HG03280 (cell line): ENCODE measurements around the gene TMEM151B.
"Not testable (repeated sequence)": the region's sequence is repeated elsewhere in the genome, so short reads cannot be mapped to it uniquely, and the experiment has no call there.

ENCODE experiments used
- ATAC-seq: cut with Tn5 transposase; IDR thresholded peaks from one replicate; pipeline ENCODE4 v1.9.1; 2021; ENCODE audit warnings: mild to moderate bottlenecking, moderate library complexity; ENCODE audit not compliant: unreplicated experiment

The TMEM151B gene

DNA sequence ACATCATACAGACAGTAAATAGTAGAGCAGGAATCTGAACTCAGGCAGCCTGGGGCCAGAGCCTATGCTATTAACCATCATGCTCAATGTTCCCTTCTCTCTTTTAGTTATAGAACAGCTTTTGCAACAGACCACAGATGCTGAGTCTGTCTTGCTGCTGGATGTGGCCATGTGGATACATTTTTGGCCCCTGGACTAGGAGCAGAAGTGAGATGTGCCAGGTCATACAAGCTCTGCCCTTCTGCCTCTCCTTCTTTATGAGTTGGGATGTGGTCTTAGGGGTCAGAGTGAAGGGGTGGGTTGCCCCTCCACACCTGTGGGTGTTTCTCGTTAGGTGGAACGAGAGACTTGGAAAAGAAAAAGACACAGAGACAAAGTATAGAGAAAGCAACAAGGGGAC is 57.5 kb downstream of the TMEM151B start:
- no peak for ATAC-seq

DNA sequence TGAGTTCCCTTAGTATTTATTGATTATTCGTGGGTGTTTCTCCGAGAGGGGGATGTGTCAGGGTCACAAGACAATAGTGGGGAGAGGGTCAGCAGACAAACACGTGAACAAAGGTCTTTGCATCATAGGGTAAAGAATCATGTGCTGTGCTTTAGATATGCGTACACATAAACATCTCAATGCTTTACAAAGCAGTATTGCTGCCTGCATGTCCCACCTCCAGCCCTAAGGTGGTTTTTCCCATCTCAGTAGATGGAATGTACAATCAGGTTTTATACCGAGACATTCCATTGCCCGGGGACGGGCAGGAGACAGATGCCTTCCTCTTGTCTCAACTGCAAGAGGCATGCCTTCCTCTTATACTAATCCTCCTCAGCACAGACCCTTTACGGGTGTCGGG is 58.0 kb downstream of the TMEM151B start:
- not testable (repeated sequence) for ATAC-seq

DNA sequence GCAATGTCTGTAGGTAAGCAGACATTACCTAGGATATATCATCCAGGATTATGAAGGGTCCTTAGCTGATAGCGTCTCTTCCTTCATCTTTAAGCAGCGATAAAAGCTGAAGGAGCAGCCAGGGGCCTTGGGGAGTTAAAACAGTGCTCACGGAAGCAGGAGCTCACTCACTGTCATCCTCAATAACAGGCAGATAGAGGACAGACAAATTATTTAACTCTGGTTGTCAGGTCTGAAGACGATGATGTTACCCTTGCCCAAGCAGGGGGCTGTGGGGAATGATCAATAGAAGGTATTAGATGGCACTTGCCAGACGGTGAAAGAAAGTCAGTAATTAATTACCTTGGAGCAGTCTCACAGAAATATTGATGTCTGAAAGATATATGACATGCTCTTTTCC is 59.6 kb downstream of the TMEM151B start:
- no peak for ATAC-seq

DNA sequence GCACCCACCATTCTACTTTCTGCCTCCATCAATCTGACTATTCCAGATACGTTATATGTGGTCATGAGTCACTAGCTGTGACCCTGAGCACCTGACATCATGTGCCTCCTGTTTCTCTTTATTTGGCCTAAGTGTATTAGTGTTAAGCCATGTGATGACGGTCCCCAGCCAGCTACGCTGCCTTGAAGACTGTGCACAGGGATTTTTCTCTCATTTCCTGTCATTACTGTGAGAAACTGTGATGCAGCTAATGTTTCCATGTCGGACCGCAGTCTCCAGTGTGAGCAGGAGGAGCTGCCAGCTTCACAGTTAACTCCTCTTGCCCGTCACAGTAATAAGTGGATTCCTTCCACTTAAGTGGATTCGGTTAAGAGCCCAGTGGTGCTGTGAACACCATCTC is 62.3 kb downstream of the TMEM151B start:
- ATAC-seq: no peak

DNA sequence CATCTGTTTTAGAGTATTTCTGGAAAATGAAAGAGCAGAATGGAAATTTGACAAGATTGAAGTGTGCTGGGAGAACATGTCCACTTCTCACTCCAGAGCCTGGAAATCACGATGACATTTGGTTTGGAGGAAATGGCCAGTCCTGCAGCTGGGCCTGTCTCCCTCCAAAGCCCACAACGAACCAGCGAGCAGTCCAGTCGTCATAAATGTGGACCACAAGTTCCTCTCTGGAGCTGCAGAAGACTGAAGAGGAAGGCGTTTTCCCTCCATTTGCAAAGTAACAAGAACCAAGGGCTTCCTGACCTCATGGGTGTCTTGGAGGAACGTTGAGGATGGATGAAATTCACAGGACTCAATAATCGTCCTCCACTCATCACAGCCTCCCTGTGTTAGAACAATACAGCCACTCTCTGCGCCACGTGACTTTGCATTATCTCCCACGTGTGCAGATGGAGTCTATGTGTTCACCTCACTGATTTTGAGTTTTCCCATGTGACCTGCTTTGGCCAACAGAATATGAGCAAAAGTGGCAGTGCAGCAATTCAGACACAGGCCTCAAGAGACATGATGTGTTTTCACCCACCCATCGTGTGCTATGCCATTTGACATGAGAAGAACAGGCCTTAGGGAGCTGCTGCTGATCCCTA is 63.1 kb downstream of the TMEM151B start:
- no peak for ATAC-seq

DNA sequence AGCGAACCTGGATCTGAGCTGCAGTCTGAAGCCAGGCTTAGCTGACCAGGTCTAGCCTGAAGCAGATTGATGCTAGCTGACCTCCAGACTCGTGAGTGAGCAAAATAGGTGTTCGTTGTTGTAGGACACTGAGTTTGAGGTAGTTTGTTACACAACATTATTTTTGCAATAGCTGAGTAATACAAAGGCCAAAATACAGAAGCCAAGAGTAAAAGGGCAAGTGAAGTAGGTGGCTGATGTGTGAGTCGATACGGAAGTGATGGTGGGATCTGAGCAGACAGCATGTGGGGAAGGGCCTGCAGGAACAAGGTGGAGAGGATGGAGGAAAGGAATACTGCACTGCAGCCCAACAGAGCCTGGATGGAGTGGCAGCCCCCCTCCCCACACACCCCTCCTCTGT is 63.7 kb downstream of the TMEM151B start:
- no peak for ATAC-seq

DNA sequence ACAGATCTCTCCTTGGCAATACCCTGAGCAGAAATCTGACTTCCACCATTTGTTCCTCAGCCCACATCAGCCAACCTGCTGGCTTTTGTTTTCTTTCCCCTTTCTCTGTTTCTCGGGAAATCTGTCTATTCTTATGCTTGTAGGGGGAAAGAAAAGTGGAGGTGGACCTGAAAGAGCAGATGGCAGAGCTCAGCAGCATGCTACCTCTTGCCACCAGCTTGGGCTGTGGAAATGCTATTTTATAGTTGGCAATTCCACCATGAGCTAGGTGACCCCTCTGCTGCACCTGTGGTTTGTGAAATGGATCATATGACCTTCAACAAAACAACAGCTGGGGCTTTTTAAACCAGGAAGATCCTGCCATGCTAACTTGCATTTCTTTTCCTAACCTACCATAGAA is 65.4 kb downstream of the TMEM151B start:
- ATAC-seq: no peak

DNA sequence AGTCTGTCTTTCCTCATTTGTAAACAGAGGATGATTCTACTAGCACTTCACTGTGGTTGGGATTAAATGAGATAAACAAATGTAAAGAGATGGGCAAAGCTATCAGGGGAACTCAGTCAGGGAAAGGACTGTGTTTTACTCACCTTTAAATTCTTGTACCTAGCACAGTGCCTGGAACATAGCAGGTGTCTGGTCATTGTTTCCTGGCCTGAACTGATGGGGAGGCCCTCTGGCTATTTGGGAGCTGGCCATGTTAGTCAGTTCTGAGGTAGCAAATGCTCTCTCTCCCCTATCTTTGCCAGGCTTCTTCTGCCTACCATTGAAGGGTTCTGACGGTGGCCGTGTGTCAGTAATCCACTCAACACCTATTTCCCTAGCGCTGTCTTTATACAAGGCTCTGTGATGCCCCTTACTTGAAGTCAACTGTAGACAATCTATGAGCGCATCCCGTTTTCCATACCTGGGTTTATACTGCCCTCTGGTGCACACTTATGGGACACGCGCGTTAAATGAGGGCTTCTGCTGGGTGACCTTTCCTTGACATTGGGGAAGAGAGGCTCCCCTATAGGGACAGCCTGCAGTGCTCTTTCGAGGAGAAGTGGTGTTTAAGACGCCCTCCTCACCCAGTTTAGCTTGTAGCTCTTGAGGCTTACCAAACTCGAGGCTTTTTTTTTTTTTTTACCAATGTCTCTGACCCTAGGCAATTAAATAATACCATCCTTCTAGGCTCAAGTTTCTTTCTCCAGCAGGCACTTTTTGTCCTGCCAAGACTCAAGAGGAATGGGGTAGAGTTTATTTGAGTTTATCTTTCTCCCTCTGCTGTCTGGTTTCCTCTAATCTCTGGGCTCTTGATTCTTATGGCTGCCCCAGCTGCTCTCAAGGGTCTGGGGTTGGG is 68.2 kb downstream of the TMEM151B start:
- ATAC-seq: no peak

DNA sequence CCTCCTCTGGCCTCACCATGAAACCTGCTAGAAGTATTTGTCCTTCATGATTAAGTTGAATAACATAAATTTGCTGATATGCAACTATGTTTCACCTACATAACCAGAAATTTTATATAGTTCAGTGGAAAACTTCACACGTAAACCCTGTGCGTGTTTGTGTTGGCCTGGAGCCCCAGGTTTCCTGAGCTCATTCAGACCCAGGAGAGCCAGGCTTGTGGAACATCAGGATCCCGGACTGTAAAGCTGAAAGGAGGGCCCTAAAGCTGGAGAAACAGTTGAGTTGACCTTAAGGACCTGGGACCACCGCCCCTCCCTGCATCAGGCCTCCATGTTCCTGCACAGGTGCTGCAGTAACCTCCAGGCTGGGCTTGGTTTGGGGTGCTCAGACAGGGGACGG is 69.1 kb downstream of the TMEM151B start:
- ATAC-seq: no peak

DNA sequence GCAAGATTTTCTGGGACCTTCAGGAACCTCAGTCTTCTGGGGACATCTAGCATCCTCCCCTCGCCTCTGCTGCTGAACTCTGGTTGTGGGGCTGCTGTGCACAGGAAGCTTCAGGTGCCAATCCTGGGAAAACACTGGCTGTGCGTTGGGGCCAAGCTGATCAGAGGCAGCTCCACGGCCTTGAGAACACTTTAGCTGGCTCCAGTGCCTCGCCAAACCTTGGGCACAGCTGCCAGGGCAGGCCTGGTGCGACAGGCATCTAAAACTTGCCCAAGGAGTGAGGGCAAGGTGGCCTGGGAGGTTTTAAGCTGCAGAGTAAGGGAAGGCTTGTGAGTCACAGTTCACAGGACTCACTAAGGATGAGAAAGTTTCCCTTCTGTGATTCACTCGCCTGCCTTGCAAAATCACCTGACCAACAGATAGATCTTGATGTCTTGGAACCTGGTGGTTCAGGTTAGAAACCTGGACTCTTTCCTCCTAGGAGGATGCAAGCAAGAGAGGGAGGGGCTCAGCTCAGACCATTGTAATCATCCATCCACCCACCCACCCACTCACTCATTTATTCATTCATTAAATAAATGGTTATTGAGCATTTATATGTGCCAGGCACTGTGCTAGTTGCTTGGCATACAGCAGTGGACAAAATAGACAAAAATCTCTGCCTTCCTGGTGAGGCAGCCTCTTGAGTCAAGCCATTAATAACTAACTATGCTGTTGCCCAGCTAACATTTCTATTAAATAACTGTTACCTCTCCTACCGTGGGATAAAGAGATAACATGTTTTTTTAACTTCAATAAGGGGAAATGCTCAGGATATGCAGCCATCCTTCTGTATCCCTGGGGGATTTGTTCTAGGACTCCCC is 69.7 kb downstream of the TMEM151B start:
- ATAC-seq: no peak

DNA sequence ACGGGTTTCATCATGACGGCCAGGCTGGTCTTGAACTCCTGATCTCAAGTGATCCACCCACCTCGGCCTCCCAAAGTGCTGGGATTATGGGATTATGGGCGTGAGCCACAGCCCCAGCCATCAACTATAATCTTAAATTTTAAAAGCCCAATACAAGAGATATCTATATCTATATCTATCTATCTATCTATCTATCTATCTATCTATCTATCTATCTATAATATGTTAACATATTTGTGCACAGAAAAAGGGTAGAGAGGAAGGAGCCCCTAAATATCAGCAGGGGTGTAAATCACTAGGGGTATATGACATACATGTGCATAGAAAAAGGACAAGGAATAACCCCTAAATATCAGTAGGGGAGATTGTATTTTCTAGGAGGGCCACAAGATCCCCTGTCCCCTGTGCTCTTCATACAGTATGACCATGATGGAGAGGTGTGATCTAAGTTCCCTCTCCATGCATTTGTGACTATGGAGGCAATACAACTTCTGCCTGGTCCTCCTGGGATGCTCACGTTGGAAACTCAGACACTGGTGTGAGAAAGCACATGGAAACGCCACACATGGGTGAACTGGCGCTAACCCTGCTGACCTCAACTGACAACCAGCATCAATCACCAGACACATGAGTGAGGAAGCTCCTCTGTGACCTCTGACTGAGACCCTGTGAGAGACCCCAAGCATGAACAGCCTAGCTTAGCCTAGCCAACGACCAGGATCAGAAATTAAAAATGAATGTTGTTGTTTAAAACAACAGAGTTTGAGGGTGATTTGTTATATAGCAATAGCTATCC is 71.0 kb downstream of the TMEM151B start:
- ATAC-seq: no peak

DNA sequence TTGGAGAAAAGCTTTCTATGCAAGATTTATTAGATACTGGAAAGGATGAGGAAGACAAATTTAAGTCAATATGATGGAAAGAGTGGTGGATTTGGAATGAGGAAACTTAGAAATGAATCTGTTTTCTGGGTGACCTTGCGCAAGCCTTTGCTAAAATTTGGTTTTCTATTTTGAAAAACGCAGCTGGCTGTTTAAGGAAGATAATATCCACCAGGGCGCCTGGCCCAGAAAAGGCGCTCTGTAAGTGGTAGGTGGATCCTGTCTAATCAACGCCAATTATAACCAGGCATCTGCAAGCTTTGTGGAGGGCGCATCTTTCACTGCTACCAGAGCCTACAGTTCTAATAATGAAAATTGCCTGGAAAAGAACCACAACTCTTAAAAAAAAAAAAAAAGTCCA is 71.8 kb downstream of the TMEM151B start:
- no peak for ATAC-seq

DNA sequence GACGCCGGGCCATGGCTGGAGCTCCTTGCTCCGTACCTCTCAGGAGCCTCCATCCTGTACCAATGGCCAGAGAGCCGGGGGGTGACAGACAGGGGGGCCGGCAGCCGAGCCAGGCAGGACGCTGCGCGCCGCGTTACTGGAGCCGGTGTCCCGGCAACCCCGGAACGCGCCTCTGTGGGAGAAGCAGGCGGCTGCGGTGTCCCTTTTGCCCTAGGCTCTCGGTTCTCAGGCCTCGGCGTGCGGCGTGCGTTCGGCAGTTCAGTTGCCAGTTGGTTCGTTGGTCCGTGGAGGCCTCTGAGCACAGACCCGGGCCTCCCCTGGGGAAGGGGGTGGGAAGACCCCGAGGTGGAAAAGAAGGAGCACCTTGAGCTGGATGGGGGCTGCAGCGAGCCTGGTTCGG is 72.2 kb downstream of the TMEM151B start, which contains the start of gene SPATS1:
Gene SPATS1, plus strand, starts transcription at position 162 of the 400 bp plus-strand sequence. CDS start 446 bp downstream, outside the sequence.
- ATAC-seq: no peak

DNA sequence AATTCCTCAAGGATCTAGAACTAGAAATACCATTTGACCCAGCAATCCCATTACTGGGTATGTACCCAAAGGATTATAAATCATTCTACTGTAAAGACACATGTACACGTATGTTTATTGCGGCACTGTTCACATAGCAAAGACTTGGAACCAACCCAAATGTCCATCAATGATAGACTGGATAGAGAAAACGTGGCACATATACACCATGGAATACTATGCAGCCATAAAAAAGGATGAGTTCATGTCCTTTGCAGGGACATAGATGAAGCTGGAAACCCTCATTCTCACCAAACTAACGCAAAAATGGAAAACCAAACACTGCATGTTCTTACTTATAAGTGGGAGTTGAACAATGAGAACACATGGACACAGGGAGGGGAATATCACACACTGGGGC is 76.6 kb downstream of the TMEM151B start:
- not testable (repeated sequence) for ATAC-seq

DNA sequence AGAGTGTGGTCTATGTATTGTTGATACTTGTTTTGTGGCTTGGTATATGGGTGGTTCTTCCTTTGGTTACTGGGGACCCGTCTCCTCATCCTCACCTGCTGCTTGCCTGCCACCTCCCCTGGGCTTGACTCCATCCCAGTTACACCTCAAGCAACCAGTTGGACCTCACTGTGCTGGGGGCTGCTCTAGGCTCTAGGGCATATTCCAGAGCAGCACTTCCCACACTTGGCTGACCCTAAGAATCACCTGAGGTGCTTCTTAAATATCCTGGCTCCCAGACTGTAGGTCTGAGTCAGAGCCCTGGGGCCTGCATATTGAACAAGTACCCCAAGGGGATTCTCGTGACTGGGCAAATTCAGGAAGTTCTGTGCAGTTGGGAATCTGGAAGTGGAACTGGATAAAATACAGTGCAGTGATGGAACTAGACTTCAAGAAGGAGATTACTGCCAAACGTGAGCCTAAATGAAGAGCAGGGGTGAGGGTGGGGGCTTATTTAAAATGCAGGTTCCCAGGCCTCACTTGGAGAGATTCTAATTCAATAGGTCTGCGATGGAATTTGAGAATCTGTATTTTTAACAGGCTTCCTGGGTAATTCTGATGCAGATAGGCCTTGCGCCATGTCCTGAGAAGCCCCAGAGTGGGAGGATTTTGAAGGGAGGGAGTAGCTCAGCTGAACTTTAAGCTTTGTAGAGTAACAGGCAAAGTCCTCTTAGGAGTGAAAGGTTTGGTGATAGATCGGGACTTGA is 79.8 kb downstream of the TMEM151B start:
- ATAC-seq: no peak

DNA sequence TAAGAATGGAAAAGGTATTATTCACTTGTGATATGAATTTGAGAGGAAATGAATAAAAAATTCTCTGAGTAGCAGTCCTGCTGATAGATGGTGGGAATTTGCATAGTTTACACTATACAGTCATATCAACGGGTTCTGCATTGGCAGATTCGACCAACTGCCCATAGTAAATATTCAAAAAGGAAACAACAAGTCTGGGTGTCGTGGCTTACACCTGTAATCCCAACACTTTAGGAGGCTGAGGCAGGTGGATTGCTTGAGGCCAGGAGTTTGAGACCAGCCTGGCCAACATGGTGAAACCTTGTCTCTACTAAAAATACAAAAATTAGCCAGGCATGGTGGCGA is 80.4 kb downstream of the TMEM151B start:
- ATAC-seq: not testable (repeated sequence)

DNA sequence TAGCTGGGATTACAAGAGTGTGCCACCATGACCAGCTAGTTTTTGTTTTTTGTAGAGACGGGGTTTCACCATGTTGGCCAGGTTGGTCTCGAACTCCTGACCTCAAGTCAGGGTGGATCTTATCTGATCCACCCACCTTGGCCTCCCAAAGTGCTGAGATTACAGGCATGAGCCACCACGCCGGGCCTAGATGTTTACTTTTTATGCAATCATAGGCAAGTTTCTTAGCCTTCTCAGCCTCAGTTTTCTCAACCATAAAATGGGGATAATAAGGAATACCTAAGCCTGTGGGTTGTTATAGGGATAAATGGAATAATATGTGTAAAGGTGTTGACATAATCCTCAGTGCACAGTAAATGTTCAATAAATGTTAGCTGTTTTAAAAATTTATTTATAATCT is 82.0 kb downstream of the TMEM151B start:
- ATAC-seq: no peak

DNA sequence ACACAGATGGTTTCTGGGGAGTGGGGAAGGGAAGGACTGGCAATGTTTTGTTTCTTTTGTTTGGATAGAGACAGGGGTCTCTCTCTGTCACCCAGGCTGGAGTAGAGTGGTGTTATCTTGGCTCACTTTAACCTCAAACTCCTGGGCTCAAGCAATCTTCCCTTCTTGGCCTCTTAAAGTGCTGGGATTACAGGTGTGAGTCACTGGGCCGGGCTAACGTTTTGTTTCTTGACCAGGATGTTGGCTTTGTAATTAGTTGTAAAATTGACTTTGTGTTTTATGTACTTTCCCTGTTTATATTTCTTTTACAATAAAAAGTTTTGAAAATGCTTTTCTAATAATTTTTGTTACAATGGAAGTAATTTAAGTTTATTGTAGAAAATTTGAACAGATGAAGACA is 83.1 kb downstream of the TMEM151B start:
- no peak for ATAC-seq

DNA sequence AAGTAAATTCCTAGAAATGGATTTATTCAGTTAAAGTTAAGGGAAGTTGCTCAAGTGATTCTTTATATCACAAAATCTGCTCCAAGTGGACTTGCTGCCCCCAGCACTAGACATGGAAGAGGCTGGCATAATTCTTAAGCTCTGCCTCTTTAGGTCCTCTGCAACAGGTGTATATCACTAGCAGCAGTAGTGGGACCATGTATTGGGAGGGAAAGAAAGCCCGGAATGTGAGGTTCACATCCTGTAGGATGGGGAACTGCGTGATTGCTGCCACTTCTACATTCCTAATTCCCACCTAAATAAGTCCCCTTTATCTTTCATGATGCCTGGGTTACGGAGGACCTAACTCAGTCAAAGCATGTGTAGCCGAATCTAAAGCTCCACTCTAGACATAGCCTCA is 85.4 kb downstream of the TMEM151B start:
- ATAC-seq: no peak

DNA sequence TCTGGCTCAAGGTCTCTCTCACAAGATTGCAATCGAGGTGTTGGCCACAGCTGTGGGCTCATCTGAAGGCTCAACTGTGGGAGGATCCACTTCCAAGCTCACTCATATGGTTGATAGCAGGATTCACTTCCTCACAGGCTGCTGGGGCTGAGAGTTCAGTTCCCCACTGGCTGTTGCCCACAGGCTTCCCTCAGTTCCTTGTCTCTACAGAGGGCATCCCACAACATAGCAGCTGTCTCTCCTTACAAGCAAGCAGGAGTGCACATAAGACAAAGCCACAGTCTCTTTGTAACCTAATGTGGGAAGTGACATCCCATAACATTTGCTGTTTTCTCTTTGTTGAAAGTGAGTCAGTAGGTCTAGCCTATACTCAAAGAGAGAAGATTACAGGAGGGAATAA is 86.2 kb downstream of the TMEM151B start:
- no peak for ATAC-seq
